ENCODE data around the gene ZDHHC21.

DNA sequence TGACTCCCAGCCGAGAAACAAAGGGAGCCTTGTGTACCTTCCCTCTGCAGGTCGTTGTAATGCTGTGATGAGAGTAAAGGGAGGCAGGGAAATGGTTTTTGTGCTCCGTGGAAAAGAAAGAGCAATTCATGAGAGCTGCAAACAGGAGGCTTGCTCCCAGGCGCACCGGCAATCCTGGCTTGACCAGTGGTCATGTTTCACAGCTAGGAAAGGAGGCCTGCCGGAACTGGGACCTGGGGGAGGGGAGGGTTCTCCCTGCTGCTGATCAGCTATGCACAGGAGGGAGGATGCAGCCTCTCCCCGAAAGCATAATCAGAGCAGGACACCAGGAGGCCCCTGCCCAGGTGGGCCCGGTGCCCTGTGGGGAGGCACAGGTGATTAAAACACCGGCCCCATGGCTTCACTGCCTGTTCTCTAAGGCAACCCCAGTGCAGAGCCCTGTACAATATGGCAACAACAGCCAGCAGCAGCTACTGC is 131.3 kb downstream of the ZDHHC21 start:
- TF ChIP-seq SMARCA4 (IDR thresholded peaks at IDR 0.05) (no peak), CBX2 (IDR thresholded peaks at IDR 0.05; ENCODE audit: insufficient read depth, low read length, poor library complexity, severe bottlenecking) (no peak), NFYB (IDR thresholded peaks at IDR 0.05; ENCODE audit: extremely low read depth, insufficient read length) (no peak)

Measured in K562 (cell line).